ENCODE data around the gene GLT8D2.

Gene GLT8D2

DNA sequence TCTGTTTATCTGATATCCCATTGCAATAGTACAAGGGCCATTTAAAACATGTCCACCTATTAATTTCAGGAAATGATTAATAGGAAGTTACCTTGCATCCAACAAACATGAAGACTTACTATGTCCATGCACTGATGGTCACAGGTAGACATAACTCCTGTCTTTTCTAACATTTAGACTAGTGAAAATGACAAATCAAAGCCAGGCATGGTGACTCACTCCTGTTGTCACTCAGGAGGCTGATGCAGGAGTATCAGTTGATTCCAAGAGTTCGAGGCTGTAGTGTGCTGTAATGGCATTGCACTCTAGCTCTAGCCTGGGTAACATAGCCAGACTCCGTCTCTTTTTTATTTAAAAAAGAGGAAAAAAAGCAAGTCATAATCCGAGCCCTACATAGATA is 105.0 kb downstream of the GLT8D2 start:
- no peak for DNase-seq

More for the DNA sequence above, 105.0 kb downstream of the GLT8D2 start:
- Histone ChIP-seq H3K27ac (no peak overlapping the region), H3K4me3 (ENCODE audit: low read depth, low read length) (no peak overlapping the region), H3K9me3 (ENCODE audit: severe bottlenecking) (no peaks in the 10 kb centered on the region), H3K27me3 (ENCODE audit: insufficient read depth, low read depth, severe bottlenecking) (no peaks in the 10 kb centered on the region), H3K36me3 (peaks cover 95% of the 10 kb centered on the region)
- TF ChIP-seq, protein P1, sequence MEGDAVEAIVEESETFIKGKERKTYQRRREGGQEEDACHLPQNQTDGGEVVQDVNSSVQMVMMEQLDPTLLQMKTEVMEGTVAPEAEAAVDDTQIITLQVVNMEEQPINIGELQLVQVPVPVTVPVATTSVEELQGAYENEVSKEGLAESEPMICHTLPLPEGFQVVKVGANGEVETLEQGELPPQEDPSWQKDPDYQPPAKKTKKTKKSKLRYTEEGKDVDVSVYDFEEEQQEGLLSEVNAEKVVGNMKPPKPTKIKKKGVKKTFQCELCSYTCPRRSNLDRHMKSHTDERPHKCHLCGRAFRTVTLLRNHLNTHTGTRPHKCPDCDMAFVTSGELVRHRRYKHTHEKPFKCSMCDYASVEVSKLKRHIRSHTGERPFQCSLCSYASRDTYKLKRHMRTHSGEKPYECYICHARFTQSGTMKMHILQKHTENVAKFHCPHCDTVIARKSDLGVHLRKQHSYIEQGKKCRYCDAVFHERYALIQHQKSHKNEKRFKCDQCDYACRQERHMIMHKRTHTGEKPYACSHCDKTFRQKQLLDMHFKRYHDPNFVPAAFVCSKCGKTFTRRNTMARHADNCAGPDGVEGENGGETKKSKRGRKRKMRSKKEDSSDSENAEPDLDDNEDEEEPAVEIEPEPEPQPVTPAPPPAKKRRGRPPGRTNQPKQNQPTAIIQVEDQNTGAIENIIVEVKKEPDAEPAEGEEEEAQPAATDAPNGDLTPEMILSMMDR (IDR thresholded peaks at IDR 0.05; ENCODE audit: low read depth, low read length): no peak
